Measurements from ENCODE around the gene HIRIP3. TPM values are rescaled to one million over a fixed set of nuclear protein-coding genes. Genes with fewer than 3 reads are reported as not detected.

Gene HIRIP3
- total and polyA plus RNA-seq, 2 experiments from 2014 or later, result 10.4 to 18.5 TPM

DNA sequence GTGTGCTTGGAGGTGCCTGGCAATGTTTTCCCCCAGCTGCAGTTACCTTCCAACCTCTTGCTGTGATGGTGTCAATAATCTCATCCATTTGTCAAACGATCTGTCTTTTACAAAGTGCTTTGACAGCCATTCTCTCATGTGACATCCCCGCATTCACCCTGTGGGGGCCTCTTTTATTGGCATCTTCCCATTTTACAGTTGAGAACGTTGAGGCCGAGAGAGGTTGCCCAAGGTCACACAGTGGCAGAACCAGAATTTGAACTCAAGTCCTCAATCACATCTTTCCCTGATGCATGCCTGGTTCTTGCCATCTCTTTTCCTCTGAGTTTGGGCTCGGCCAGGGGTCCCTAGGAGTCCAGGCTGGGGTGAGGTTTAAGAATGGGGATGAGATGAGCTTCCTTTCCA is 20.3 kb downstream of the HIRIP3 start (continued):
- TF ChIP-seq, protein P1, sequence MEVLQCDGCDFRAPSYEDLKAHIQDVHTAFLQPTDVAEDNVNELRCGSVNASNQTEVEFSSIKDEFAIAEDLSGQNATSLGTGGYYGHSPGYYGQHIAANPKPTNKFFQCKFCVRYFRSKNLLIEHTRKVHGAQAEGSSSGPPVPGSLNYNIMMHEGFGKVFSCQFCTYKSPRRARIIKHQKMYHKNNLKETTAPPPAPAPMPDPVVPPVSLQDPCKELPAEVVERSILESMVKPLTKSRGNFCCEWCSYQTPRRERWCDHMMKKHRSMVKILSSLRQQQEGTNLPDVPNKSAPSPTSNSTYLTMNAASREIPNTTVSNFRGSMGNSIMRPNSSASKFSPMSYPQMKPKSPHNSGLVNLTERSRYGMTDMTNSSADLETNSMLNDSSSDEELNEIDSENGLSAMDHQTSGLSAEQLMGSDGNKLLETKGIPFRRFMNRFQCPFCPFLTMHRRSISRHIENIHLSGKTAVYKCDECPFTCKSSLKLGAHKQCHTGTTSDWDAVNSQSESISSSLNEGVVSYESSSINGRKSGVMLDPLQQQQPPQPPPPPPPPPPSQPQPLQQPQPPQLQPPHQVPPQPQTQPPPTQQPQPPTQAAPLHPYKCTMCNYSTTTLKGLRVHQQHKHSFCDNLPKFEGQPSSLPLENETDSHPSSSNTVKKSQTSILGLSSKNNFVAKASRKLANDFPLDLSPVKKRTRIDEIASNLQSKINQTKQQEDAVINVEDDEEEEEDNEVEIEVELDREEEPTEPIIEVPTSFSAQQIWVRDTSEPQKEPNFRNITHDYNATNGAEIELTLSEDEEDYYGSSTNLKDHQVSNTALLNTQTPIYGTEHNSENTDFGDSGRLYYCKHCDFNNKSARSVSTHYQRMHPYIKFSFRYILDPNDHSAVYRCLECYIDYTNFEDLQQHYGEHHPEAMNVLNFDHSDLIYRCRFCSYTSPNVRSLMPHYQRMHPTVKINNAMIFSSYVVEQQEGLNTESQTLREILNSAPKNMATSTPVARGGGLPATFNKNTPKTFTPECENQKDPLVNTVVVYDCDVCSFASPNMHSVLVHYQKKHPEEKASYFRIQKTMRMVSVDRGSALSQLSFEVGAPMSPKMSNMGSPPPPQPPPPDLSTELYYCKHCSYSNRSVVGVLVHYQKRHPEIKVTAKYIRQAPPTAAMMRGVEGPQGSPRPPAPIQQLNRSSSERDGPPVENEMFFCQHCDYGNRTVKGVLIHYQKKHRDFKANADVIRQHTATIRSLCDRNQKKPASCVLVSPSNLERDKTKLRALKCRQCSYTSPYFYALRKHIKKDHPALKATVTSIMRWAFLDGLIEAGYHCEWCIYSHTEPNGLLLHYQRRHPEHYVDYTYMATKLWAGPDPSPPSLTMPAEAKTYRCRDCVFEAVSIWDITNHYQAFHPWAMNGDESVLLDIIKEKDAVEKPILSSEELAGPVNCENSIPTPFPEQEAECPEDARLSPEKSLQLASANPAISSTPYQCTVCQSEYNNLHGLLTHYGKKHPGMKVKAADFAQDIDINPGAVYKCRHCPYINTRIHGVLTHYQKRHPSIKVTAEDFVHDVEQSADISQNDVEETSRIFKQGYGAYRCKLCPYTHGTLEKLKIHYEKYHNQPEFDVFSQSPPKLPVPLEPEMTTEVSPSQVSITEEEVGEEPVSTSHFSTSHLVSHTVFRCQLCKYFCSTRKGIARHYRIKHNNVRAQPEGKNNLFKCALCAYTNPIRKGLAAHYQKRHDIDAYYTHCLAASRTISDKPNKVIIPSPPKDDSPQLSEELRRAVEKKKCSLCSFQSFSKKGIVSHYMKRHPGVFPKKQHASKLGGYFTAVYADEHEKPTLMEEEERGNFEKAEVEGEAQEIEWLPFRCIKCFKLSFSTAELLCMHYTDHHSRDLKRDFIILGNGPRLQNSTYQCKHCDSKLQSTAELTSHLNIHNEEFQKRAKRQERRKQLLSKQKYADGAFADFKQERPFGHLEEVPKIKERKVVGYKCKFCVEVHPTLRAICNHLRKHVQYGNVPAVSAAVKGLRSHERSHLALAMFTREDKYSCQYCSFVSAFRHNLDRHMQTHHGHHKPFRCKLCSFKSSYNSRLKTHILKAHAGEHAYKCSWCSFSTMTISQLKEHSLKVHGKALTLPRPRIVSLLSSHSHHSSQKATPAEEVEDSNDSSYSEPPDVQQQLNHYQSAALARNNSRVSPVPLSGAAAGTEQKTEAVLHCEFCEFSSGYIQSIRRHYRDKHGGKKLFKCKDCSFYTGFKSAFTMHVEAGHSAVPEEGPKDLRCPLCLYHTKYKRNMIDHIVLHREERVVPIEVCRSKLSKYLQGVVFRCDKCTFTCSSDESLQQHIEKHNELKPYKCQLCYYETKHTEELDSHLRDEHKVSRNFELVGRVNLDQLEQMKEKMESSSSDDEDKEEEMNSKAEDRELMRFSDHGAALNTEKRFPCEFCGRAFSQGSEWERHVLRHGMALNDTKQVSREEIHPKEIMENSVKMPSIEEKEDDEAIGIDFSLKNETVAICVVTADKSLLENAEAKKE (CRISPR knock-in tag; IDR thresholded peaks at IDR 0.05), result no peak
- TF ChIP-seq NANOG (IDR thresholded peaks at IDR 0.05; ENCODE audit: borderline replicate concordance) (no peak), JUNB (IDR thresholded peaks at IDR 0.05; ENCODE audit: unreplicated experiment) (no peak), ZNF331 (CRISPR knock-in tag; IDR thresholded peaks at IDR 0.05; ENCODE audit: low read depth) (no peak), STAT1 (IDR thresholded peaks at IDR 0.05; ENCODE audit: unreplicated experiment) (no peak)
- TF ChIP-seq, protein P2, sequence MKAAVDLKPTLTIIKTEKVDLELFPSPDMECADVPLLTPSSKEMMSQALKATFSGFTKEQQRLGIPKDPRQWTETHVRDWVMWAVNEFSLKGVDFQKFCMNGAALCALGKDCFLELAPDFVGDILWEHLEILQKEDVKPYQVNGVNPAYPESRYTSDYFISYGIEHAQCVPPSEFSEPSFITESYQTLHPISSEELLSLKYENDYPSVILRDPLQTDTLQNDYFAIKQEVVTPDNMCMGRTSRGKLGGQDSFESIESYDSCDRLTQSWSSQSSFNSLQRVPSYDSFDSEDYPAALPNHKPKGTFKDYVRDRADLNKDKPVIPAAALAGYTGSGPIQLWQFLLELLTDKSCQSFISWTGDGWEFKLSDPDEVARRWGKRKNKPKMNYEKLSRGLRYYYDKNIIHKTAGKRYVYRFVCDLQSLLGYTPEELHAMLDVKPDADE (IDR thresholded peaks at IDR 0.05), result no peak
- TF ChIP-seq, protein P3, sequence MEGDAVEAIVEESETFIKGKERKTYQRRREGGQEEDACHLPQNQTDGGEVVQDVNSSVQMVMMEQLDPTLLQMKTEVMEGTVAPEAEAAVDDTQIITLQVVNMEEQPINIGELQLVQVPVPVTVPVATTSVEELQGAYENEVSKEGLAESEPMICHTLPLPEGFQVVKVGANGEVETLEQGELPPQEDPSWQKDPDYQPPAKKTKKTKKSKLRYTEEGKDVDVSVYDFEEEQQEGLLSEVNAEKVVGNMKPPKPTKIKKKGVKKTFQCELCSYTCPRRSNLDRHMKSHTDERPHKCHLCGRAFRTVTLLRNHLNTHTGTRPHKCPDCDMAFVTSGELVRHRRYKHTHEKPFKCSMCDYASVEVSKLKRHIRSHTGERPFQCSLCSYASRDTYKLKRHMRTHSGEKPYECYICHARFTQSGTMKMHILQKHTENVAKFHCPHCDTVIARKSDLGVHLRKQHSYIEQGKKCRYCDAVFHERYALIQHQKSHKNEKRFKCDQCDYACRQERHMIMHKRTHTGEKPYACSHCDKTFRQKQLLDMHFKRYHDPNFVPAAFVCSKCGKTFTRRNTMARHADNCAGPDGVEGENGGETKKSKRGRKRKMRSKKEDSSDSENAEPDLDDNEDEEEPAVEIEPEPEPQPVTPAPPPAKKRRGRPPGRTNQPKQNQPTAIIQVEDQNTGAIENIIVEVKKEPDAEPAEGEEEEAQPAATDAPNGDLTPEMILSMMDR (conservative IDR thresholded peaks at IDR 0.05; ENCODE audit: low read depth in 2 of 2), result no peak

Measured in GM23338 (cell line).